BLaER1 (cell line): Measurements from ENCODE around the gene CITED2.

ENCODE experiments used
- H3K27ac ChIP-seq: shearing (Covaris generic); formaldehyde crosslinking; 2 replicates; pipeline ENCODE4 v1.8.1; 2022
- H3K27me3 ChIP-seq: shearing (Covaris generic); formaldehyde crosslinking; 2 replicates; pipeline ENCODE4 v1.8.1; 2022
- H3K36me3 ChIP-seq: shearing (Covaris generic); formaldehyde crosslinking; 2 replicates; pipeline ENCODE4 v1.8.1; 2022
- H3K4me1 ChIP-seq: shearing (Covaris generic); formaldehyde crosslinking; 2 replicates; pipeline ENCODE4 v1.8.1; 2022
- H3K4me2 ChIP-seq: shearing (Covaris generic); formaldehyde crosslinking; 2 replicates; pipeline ENCODE4 v1.8.1; 2022
- H3K4me3 ChIP-seq: shearing (Covaris generic); formaldehyde crosslinking; 2 replicates; pipeline ENCODE4 v1.8.1; 2022
- H3K9ac ChIP-seq: shearing (Covaris generic); formaldehyde crosslinking; 2 replicates; pipeline ENCODE4 v1.8.1; 2022
- H3K9me3 ChIP-seq: shearing (Covaris generic); formaldehyde crosslinking; 2 replicates; pipeline ENCODE4 v1.8.1; 2022
- H4K20me1 ChIP-seq: shearing (Covaris generic); formaldehyde crosslinking; 2 replicates; pipeline ENCODE4 v1.8.1; 2022
- Cebpa-rat ChIP-seq: shearing (Covaris generic); IDR thresholded peaks from 2 replicates; pipeline ENCODE4 v1.8.1; 2022

Gene CITED2

DNA sequence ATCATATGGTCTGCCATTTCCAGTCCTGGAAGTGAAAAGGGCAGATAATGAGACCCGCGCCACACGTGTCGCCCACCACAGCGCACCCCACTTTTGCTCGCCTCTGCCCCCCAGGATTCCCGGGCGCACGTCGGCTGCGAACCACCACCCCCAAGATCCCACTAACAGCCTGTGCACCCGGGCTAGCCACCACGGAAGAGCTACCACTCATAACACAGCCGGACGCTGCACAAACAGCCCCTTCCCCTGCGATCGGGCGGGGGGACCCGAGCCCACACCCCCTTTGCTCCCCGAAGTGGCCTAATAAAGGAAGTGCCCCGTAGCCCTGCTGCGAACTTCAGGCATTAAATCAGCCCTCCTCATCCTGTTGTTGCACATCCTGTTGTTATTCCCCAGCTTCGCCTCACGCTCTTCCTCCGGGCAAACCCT lies 506 bp downstream of the CITED2 start:
- Histone ChIP-seq H3K4me2 (peak overlapping the region; percentile 85), H3K36me3 (peaks cover 7% of the 10 kb centered on the region; the same call in 1 of the 2 replicates), H3K4me1 (peaks cover 43% of the 10 kb centered on the region), H3K9me3 (no peaks in the 10 kb centered on the region), H3K9ac (peak overlapping the region; percentile 92), H3K27me3 (no peaks in the 10 kb centered on the region), H4K20me1 (peaks cover 34% of the 10 kb centered on the region), H3K4me3 (peak overlapping the region; percentile 82), H3K27ac (peak overlapping the region; percentile 98)
- TF ChIP-seq Cebpa-rat = no peak

DNA sequence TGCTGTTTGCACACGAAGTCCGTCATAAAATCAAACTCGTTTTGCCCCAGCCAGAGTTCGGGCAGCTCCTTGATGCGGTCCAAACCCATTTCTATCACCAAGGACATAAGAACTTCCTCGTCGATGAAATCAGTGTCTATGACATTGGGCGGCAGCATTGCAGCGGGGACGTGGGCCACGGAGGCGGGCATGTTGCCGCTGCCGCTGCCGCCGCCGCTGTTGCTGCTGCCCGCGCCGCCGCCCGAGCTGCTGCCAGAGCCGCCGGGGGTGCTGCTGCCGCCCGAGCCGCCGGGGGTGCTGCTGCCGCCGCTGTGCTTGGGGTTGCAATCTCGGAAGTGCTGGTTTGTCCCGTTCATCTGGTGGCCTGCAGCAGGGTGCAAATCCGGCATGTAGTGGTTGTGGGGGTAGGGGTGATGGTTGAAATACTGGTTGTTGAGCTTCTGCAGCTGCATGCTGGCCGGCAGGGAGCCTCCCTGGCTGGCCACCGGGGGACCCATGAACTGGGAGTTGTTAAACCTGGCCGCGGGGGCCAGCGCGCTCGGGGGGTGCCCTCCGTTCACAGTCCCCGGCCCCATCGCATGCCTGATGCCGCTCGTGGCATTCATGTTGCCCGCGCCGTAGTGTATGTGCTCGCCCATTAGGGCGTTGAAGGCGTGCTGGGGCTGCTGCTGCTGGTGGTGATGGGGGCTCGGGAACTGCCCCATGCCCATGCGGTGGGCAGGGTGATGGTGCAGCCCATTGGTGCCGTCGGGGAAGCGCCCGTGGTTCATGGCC lies 1.1 kb downstream of the CITED2 start:
- Histone ChIP-seq H3K4me3 (peak overlapping the region; percentile 82), H3K36me3 (peaks cover 7% of the 10 kb centered on the region; the same call in 1 of the 2 replicates), H3K4me2 (peak overlapping the region; percentile 85), H3K9ac (peak overlapping the region; percentile 92), H3K9me3 (no peaks in the 10 kb centered on the region), H3K4me1 (peaks cover 49% of the 10 kb centered on the region), H3K27ac (peak overlapping the region; percentile 98), H4K20me1 (peaks cover 34% of the 10 kb centered on the region), H3K27me3 (no peaks in the 10 kb centered on the region)
- no peak for TF ChIP-seq Cebpa-rat

DNA sequence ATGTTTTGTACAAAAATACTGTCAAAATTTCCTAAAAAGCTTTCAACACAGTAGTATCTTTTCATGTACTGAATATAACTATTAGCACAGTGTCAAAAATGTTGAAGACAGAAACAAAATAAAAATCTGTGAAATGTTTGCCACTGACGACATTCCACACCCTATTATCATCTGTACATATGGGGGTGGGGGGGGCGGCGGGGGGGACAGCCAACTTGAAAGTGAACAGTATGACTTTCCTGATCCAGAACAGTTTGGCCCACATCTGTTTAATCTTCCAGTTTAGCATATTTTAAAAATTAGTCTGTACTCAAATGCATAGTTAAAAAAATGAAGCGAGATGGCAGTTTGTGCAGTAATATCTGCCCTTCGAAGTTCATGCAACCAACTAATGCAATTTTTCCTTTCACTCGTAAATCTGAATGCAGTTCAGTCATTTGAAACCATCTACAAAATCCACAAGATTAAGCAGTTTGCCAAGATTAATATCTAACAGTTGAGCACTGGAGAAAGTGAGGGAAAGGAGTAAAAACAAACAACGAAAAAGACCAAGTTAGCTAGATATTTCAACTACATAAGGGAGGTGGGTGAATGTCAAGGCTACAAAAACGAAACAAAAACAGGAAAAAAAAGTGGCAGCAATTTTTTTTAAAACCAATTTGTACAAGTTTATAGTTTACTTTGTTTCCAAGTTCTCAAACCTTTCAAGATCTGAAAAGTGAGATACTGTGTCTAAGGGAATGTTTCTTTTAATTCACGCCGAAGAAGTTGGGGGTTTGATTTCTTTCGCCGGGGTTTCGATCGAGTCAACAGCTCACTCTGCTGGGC lies 1.9 kb downstream of the CITED2 start:
- peaks cover 34% of the 10 kb centered on the region for H4K20me1 ChIP-seq
- H3K9ac ChIP-seq = peak overlapping the region; percentile 92
- H3K4me1 ChIP-seq = peaks cover 57% of the 10 kb centered on the region
- H3K4me2 ChIP-seq = peak overlapping the region; percentile 85
- H3K27ac ChIP-seq = peak overlapping the region; percentile 98
- TF ChIP-seq Cebpa-rat = no peak
- peaks cover 7% of the 10 kb centered on the region; the same call in 1 of the 2 replicates for H3K36me3 ChIP-seq
- peak overlapping the region; percentile 82 for H3K4me3 ChIP-seq
- H3K9me3 ChIP-seq = no peaks in the 10 kb centered on the region
- no peaks in the 10 kb centered on the region for H3K27me3 ChIP-seq

DNA sequence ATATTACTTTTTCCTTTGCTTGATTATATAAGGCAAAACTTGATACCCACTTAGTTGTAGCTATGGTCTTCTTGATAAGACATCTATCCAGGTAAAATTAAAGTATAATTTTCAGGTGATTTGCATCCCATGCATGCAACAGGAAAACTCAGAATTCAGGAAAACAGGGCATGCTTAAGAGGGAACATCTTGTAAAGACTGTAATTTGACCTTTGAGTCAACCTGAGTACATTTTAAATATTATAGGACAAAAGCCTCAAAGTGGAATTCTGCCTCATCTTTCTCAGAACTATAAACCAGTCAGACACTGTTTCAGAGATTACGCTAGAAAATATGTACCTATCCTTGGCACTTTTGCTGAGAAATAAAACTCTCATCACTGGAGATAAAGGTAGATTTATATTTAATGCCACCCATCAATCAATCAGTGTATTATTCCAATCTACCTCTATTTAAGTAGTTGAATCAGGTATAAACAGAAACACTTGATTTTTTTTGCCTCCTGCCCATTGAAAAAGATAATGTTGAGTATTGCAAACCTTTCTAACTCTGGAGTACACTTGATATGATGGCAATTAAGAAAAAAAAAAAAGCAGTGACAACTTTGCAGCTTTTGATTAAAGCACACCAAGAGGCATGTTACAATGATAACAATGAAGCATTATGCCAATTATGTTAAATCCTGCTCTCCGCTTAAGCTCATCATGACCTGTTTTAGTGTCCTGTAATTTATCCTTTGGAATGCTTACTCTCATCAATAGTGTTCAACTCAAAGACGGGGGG lies 2.8 kb downstream of the CITED2 start:
- Histone ChIP-seq H3K4me1 (peaks cover 57% of the 10 kb centered on the region), H3K9me3 (no peaks in the 10 kb centered on the region), H4K20me1 (peaks cover 34% of the 10 kb centered on the region), H3K4me3 (peak overlapping the region; percentile 82), H3K36me3 (peaks cover 7% of the 10 kb centered on the region; the same call in 1 of the 2 replicates), H3K27ac (no peak overlapping the region), H3K27me3 (no peaks in the 10 kb centered on the region), H3K9ac (peak overlapping the region; percentile 52; the same call in 1 of the 2 replicates), H3K4me2 (peak overlapping the region; percentile 85)
- no peak for TF ChIP-seq Cebpa-rat

DNA sequence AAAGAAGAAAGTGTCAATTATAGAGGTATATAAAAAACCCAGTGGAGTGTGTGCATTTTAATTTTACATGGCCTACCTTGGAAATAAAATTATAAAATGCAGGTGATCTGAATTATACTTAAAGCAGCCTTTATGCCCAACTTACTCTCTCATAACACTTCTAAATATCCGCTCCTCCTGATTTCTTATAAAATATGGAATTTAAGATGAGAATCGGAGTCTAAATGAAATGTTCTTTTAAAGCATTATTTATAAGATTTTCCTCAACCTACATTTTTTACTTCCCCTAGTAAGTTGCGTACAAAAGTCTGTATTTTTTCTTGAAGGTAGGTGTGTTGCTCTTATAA lies 3.5 kb downstream of the CITED2 start:
- no peak for TF ChIP-seq Cebpa-rat
- H3K4me2 ChIP-seq = peak overlapping the region; percentile 85
- H3K36me3 ChIP-seq = peaks cover 7% of the 10 kb centered on the region; the same call in 1 of the 2 replicates
- peaks cover 34% of the 10 kb centered on the region for H4K20me1 ChIP-seq
- peaks cover 51% of the 10 kb centered on the region for H3K4me1 ChIP-seq
- H3K27me3 ChIP-seq = no peaks in the 10 kb centered on the region
- H3K27ac ChIP-seq = 0 out of 2 replicates have a peak overlapping the region, but pooled peaks have one; percentile 54
- no peak overlapping the region; the same call in 1 of the 2 replicates for H3K4me3 ChIP-seq
- no peak overlapping the region for H3K9ac ChIP-seq
- H3K9me3 ChIP-seq = no peaks in the 10 kb centered on the region

DNA sequence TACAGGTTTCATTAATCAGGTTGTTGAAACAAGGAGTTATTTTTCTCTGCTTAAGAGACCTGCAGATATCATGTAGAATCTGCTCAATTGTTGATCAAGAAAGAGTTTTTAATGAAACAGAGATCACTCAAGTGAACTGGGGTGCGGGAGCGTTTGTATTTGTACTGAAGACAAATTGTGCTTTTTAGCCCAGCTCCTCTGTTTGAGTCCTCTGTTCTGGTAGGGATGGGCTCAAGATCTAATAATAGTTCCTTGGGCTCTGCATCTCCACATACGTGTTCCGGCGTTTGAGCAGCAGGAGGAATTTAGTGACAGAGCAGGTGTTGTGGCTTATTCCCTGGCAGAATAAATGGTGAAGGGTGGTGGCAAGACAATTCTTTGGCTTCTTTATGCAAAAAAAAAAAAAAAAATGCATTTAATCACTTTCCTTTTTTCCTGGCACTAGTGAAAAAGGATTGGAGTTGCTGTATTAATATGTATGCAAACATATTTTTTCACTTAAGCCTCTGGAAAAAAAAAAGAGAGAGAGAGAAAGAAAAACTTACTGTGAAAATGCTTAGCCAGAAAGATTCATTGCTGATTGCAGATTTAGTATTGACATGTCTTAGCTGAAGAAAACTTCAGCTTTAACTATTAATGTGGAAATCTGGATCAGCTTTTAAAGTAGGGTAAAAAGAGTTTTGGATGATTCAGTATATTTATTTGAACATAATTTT lies 4.0 kb downstream of the CITED2 start:
- H3K27ac ChIP-seq = peak overlapping the region; percentile 54
- H3K9ac ChIP-seq = peak overlapping the region; percentile 58; the same call in 1 of the 2 replicates
- peak overlapping the region; percentile 39 for H3K4me3 ChIP-seq

DNA sequence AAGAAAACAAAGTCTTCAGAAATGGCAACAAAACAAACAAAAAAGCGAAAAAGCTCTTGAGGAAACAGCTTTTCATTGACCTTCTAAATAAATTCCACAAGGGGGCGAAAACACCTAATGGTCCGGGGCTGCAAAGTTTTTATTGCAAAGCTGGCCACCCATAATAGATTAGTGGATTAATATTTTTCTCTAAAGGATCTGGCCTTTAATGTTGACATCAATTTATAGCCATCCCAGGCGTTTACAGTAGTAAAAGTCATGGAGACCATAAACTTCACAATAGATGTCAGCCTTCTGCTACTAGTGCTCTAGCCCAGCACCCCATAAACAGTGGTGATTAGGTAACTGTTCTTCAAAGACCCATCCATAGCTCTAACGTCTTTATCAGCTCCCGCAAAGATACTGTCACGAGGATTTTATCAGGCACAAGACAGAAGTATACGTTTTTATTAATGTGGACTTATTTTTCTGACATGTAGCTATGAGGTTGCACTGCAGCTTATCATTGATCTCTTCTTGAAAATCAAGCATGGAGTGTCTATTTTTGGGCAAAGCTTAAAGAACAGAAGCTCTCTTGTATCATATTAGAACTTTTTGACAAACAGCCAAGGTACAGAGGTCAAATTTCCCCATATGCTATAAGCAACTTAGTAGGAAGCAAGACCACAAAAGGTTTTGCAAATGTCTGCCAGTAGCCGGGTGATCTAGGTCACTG lies 4.7 kb downstream of the CITED2 start:
- Histone ChIP-seq H3K27me3 (no peaks in the 10 kb centered on the region), H3K4me2 (peak overlapping the region; percentile 85), H3K9ac (peak overlapping the region; percentile 58; the same call in 1 of the 2 replicates), H3K27ac (peak overlapping the region; percentile 54), H3K4me3 (peak overlapping the region; percentile 39), H3K9me3 (no peaks in the 10 kb centered on the region), H3K4me1 (peaks cover 51% of the 10 kb centered on the region), H3K36me3 (peaks cover 7% of the 10 kb centered on the region; the same call in 1 of the 2 replicates), H4K20me1 (peaks cover 34% of the 10 kb centered on the region)
- no peak for TF ChIP-seq Cebpa-rat

More for the DNA sequence above, 4.0 kb downstream of the CITED2 start:
- Histone ChIP-seq H3K4me1 (peaks cover 51% of the 10 kb centered on the region), H3K4me2 (peak overlapping the region; percentile 85), H3K27me3 (no peaks in the 10 kb centered on the region), H3K9me3 (no peaks in the 10 kb centered on the region), H3K36me3 (peaks cover 7% of the 10 kb centered on the region; the same call in 1 of the 2 replicates), H4K20me1 (peaks cover 34% of the 10 kb centered on the region)
- TF ChIP-seq Cebpa-rat = no peak

DNA sequence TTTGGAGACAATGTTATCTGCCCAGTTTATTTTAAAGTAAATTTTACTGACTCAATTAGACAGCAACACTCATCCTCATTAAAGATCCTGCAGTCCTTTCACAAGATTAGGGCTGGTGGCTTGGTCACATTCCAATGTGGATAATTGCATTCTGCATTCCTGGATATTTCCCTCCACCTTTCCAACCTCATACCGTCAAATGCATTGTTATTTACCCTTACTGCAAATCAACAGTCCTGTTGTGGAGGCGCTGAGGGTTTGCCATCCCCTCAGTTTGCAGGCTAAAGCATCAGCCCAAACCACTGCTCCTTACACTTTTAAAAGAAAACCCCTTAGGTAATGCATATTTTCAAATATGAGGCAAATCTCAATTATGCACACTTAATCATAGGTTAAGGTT lies 5.4 kb downstream of the CITED2 start:
- Histone ChIP-seq H3K9ac (no peak overlapping the region), H4K20me1 (peaks cover 32% of the 10 kb centered on the region), H3K9me3 (no peaks in the 10 kb centered on the region), H3K36me3 (peaks cover 7% of the 10 kb centered on the region; the same call in 1 of the 2 replicates), H3K4me1 (peaks cover 54% of the 10 kb centered on the region), H3K4me2 (peak overlapping the region; percentile 85), H3K4me3 (no peak overlapping the region), H3K27me3 (no peaks in the 10 kb centered on the region), H3K27ac (no peak overlapping the region)
- TF ChIP-seq Cebpa-rat = no peak
